Transverse colon (tissue), 4 donors: ENCODE measurements around the gene ACBD6. TPM values are rescaled to one million over a fixed set of nuclear protein-coding genes. Genes with fewer than 3 reads are reported as not detected.

Experiments
- DNase-seq: peaks from one replicate; pipeline ENCODE4 v3.0.0-alpha.2; 2019
- H3K27ac ChIP-seq, 4 donors: fragments of 200-600 bp; sonication (generic); 2 replicates each; pipeline ENCODE4 v1.5.1; 2016 to 2018; ENCODE audit warnings: inconsistent platforms in 4 of 4
- H3K27me3 ChIP-seq: fragments of 200-600 bp; sonication (generic); 2 replicates; pipeline ENCODE4 v1.5.1; 2017; ENCODE audit warnings: inconsistent platforms
- H3K36me3 ChIP-seq, 4 donors: fragments of 200-600 bp; sonication (generic); 2 replicates each; pipeline ENCODE4 v1.5.1; 2017 to 2019; ENCODE audit warnings: inconsistent platforms in 4 of 4
- H3K4me1 ChIP-seq, 4 donors: fragments of 200-600 bp; sonication (generic); 2 replicates each; pipeline ENCODE4 v1.5.1; 2017 to 2020; ENCODE audit warnings: inconsistent platforms in 4 of 4
- H3K4me3 ChIP-seq, 4 donors: fragments of 200-600 bp; sonication (generic); 1 replicate in 1 of 4; 2 replicates in 3 of 4; pipeline versions ENCODE4 v1.5.1 to v1.6.1; 2017 to 2019; ENCODE audit warnings: inconsistent platforms in 4 of 4
- H3K9me3 ChIP-seq, 2 donors: fragments of 200-600 bp; sonication (generic); 2 replicates each; pipeline ENCODE4 v1.5.1; 2017 to 2019; ENCODE audit warnings: inconsistent platforms in 2 of 2
- EP300 ChIP-seq: sonication (generic); formaldehyde crosslinking; IDR thresholded peaks from one replicate; pipeline ENCODE4 v1.6.1; 2017; ENCODE audit warnings: antibody characterized with exemption, low read depth
- POLR2A ChIP-seq: fragments of 450-650 bp; IDR thresholded peaks from one replicate; pipeline ENCODE4 v1.6.1; 2016; ENCODE audit warnings: antibody characterized with exemption, mild to moderate bottlenecking, moderate library complexity
- POLR2AphosphoS5 ChIP-seq, 3 donors: sonication (generic); formaldehyde crosslinking; IDR thresholded peaks; one replicate each; pipeline ENCODE4 v1.6.1; 2016; ENCODE audit warnings: antibody characterized with exemption in 3 of 3
- WGBS, 2 donors: methylation state at CpG; one replicate each; pipeline ENCODE4 v1.1.5; 2018; ENCODE audit warnings: low coverage in 1 of 2; 5-methylcytosine and 5-hydroxymethylcytosine counted together
- in situ Hi-C, 4 donors: fragments of 200-750 bp; cut with MboI; loops; one replicate each; pipeline versions ENCODE4 v1.15.0 to v1.15.1; 2017; ENCODE audit warnings: low sequenced_read_pairs in 3 of 4, low pct_ligation_motif_present in 1 of 4, low pct_unique_long_range_greater_than_20kb in 1 of 4
- intact Hi-C: fragments of 100-400 bp; cut with DNase I; formaldehyde crosslinking; loops from one replicate; pipeline ENCODE4 v1.15.1; 2023; ENCODE audit warnings: low total_unique reads
- total RNA-seq, 4 donors: library from RNA; depleted of rRNA; stranded (reverse); fragments of >200 nt; gene quantifications; one replicate each; pipeline ENCODE4 v1.1.0, GENCODE V29; 2016
- TF ChIP-seq, protein P1 (sequence below), 5 experiments: fragments of 200-600 bp in 3 of 5; fragments of 450-650 bp in 2 of 5; sonication (generic) in 3 of 5; IDR thresholded peaks; 1 replicate in 2 of 5; 2 replicates in 3 of 5; pipeline ENCODE4 v1.5.1; 2016 to 2017; ENCODE audit warnings: antibody characterized with exemption in 5 of 5, inconsistent platforms in 3 of 5, mild to moderate bottlenecking in 2 of 5, moderate library complexity in 1 of 5

Gene ACBD6
- total RNA-seq, 4 donors from 2014 or later, result 9.7 to 48.4 (median 38.6) TPM

DNA sequence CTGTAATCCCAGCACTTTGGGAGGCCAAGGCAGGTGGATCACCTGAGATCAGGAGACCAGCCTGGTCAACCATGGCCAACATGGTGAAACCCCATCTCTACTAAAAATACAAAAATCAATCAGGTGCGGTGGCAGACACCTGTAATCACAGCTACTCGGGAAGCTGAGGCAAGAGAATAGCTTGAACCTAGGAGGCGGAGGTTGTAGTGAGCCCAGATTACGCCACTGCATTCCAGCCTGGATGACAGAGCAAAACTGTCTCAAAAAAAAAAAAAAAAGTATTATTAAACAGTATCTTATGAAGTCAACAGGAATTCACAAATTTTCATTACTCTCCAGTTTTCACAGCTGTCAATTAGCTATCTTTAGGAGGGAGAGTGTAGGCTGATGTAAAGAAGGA, 3.8 kb downstream of the ACBD6 start:
- in situ Hi-C loops (loop anchor here in 2 of 4 donors (25.0 kb wide), 1 partner anchor 236 kb away; no protein-coding TSS in a partner anchor), intact Hi-C loops (no loop called here)
- H3K27ac ChIP-seq, result no peak overlapping the region

DNA sequence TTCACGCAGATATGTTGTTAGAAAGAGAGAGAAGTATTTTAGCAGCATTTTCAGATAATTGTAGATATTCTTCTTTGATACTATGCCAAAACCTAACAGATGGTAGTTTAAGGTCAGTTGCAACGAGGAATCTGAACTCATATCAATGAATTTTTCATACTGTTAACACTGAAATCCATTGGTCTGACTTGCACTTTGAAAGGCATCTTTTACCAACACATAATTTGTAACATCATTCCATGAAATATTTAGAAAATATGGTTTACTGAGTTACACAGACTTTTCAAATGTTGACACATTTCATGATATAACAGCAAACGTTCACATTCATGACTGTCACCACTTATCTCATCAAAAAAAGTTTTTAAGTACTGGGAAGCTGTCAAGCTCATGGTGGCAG, 4.6 kb downstream of the ACBD6 start:
- Histone ChIP-seq H3K27me3 (no peaks in the 10 kb centered on the region), H3K4me1 (peaks cover 0 to 22% (median 10%) of the 10 kb centered on the region in 4 donors), H3K27ac (no peak overlapping the region), H3K36me3 (no peaks in the 10 kb centered on the region), H3K4me3 (no peak overlapping the region), H3K9me3 (no peaks in the 10 kb centered on the region)
- DNase-seq, result no peak
- in situ Hi-C loops (loop anchor here in 2 of 4 donors (25.0 kb wide), 1 partner anchor 236 kb away; no protein-coding TSS in a partner anchor), intact Hi-C loops (no loop called here)
- 78 to 80% methylated on average over 3 of the region's 3 CpGs for WGBS, 2 donors
- TF ChIP-seq, protein P1, sequence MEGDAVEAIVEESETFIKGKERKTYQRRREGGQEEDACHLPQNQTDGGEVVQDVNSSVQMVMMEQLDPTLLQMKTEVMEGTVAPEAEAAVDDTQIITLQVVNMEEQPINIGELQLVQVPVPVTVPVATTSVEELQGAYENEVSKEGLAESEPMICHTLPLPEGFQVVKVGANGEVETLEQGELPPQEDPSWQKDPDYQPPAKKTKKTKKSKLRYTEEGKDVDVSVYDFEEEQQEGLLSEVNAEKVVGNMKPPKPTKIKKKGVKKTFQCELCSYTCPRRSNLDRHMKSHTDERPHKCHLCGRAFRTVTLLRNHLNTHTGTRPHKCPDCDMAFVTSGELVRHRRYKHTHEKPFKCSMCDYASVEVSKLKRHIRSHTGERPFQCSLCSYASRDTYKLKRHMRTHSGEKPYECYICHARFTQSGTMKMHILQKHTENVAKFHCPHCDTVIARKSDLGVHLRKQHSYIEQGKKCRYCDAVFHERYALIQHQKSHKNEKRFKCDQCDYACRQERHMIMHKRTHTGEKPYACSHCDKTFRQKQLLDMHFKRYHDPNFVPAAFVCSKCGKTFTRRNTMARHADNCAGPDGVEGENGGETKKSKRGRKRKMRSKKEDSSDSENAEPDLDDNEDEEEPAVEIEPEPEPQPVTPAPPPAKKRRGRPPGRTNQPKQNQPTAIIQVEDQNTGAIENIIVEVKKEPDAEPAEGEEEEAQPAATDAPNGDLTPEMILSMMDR (IDR thresholded peaks at IDR 0.05), result no peak
- TF ChIP-seq EP300, result no peak
- no peak for TF ChIP-seq POLR2AphosphoS5 (IDR thresholded peaks at IDR 0.05)
- no peak for TF ChIP-seq POLR2A

More for the DNA sequence above, 3.8 kb downstream of the ACBD6 start:
- no peak for TF ChIP-seq POLR2A
- TF ChIP-seq POLR2AphosphoS5 (IDR thresholded peaks at IDR 0.05), result no peak
- TF ChIP-seq, protein P1 (IDR thresholded peaks at IDR 0.05), result no peak
- no peak for TF ChIP-seq EP300
- H3K9me3 ChIP-seq, result no peaks in the 10 kb centered on the region
- H3K27me3 ChIP-seq, result no peaks in the 10 kb centered on the region
- H3K4me1 ChIP-seq, result peaks cover 3 to 27% (median 14%) of the 10 kb centered on the region in 4 donors
- no peaks in the 10 kb centered on the region for H3K36me3 ChIP-seq
- no peak overlapping the region for H3K4me3 ChIP-seq
- 94 to 100% methylated on average over 2 to 4 of the region's 4 CpGs for WGBS, 2 donors
- no peak for DNase-seq

DNA sequence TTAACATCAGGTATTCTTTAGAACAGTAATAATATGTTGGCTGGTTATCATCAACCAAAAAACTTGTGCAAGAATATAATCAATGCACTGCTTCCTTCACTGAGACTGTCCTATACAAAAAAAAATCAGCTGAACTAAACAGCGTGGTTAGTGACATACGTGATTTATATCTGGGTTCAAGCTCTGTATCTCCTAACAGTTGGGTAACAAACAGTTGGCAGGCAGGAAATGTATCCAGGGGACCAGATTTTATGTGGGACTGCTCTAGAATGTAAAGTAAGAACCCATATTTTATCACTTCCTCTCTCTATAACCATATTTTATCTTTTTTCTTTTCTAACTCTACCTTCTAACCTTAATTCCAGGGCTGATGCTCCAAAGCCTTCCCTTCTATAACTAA, 8.0 kb downstream of the ACBD6 start:
- in situ Hi-C loops (loop anchor here in 2 of 4 donors (25.0 kb wide), 1 partner anchor 232 kb away; no protein-coding TSS in a partner anchor), intact Hi-C loops (no loop called here)
- H3K9me3 ChIP-seq, result no peaks in the 10 kb centered on the region
- H3K27ac ChIP-seq, result no peak overlapping the region
- no peak overlapping the region for H3K4me3 ChIP-seq
- H3K27me3 ChIP-seq, result no peaks in the 10 kb centered on the region
- DNase-seq, result no peak
- 45 to 80% methylated on average over 2 of the region's 2 CpGs for WGBS, 2 donors
- H3K36me3 ChIP-seq, result peaks cover 0 to 17% (median 8%) of the 10 kb centered on the region in 4 donors
- TF ChIP-seq POLR2AphosphoS5 (IDR thresholded peaks at IDR 0.05), result no peak
- TF ChIP-seq, protein P1 (IDR thresholded peaks at IDR 0.05), result no peak
- no peak for TF ChIP-seq POLR2A
- no peak for TF ChIP-seq EP300
- H3K4me1 ChIP-seq, result peaks cover 0 to 4% (median 2%) of the 10 kb centered on the region in 4 donors

DNA sequence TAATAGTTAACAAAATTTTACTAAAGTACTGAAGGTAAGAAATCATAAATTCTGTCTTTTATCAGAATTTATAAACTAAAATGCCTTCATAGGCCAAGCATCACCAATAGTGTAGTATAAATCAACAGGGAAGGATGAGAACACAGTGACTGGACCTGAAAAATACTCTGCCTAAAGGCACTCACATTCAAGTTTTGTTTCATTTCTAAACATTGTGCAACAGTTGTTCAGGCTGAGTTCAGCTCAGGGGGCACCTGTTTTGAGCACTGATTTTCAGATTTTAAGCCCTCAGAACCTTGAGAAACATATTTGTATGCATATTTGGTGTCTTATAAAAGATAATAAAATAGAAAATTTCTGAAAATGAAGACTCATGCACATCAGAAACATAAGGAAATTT, 12.4 kb downstream of the ACBD6 start:
- Histone ChIP-seq H3K4me1 (peaks cover 0 to 3% (median 0%) of the 10 kb centered on the region in 4 donors), H3K27me3 (no peaks in the 10 kb centered on the region), H3K27ac (no peak overlapping the region), H3K4me3 (no peak overlapping the region), H3K9me3 (no peaks in the 10 kb centered on the region), H3K36me3 (peaks cover 0 to 21% (median 9%) of the 10 kb centered on the region in 4 donors)
- no peak for TF ChIP-seq EP300
- no peak for TF ChIP-seq POLR2A
- no peak for TF ChIP-seq POLR2AphosphoS5 (IDR thresholded peaks at IDR 0.05)
- TF ChIP-seq, protein P1 (IDR thresholded peaks at IDR 0.05), result no peak
- DNase-seq, result no peak
- intact Hi-C loops, result no loop called here
- in situ Hi-C loops, result loop anchor here in 3 of 4 donors (10.0 to 25.0 kb wide), 2 partner anchors 228 to 245 kb away; no protein-coding TSS in a partner anchor
